GM20431 (cell line): ENCODE data around the gene CNOT1.

Experiments used
- in situ Hi-C: fragments of 300-500 bp; cut with MseI, MboI; formaldehyde crosslinking; loops from one replicate; pipeline ENCODE4 v1.15.0; 2020; ENCODE audit warnings: low sequenced_read_pairs; ENCODE audit not compliant: unreplicated experiment

The CNOT1 gene

DNA sequence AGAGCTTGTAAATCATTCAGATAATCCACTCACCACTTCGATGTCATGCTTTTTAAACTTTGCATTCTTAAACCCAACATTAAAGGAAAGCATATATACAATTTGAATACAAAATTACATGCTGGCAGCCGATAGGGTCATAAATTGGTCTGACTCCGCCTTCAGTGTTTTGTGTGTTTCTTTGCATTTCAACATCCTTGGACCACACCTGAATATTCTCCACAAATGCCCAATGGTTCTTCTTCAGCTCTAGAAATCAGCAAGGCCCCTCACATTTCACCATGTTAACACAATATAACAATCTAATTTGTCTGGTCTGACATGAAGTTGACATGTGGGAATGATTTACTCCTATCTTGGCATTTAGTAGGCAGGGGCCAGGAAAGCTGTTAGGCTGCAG is 97.2 kb downstream of the CNOT1 start:
- in situ Hi-C loops: no loop called here

DNA sequence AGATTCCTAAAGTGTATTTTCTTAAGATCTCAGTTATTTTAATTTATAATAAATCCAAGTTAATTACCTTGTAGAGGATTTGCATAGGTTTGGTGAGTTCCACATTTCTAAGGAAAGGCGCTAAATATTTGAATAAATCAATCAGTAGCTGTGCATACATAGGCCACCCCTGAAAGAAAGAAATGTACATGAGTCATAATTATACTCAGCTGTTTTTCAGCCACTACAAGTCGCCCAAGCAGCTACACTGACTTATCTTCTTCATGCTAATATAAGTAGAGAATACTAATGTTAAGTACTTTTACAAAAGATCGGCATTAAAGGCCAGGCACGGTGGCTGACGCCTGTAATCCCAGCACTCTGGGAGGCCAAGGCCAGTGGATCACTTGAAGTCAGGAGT is 99.4 kb downstream of the CNOT1 start:
- in situ Hi-C loops: no loop called here

GRCh38 chr16:58519707-58520106 is 109.9 kb downstream of the CNOT1 start:
- in situ Hi-C loops: no loop called here

DNA sequence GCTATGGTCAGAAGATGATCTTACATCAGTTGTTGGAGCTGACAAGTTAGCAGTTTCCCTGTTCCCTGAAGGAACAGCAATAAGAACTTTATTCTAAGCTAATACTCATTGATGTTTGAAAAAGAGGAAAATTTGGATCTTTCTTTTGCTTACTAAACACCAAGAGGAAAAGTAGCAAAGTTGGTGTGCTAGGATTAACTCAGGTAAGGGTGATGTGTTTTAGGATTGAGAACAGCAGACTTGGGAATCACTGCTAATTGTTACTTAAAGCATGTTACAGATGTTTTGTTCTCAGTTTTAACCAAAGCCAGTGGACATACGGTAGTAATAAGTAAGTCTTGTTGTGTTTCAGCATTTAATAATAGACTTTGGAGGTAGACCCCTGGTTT is 110.7 kb downstream of the CNOT1 start:
- in situ Hi-C loops: no loop called here

- in situ Hi-C loops: no loop called here
These were observed 111.3 kb downstream of the CNOT1 start for GRCh38 chr16:58518083-58518979.

DNA sequence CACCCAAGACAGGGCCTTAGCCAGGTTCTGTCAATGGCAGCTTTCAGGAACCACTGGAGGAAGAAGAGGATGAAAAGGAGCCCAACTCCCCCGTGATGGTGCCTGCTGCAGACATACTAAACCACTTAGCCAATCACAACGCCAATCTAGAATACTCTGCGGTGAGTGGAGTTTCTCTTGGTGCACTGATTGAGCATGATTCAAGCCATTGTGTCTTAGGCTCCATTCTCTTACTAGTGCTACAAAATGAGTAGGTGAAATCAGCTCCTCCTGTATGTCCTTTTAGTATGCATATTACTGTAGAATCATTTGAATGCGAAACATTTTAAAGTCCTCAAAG is 112.9 kb downstream of the CNOT1 start:
- in situ Hi-C loops: no loop called here

GRCh38 chr16:58515871-58516767 is 113.5 kb downstream of the CNOT1 start:
- in situ Hi-C loops: no loop called here

DNA sequence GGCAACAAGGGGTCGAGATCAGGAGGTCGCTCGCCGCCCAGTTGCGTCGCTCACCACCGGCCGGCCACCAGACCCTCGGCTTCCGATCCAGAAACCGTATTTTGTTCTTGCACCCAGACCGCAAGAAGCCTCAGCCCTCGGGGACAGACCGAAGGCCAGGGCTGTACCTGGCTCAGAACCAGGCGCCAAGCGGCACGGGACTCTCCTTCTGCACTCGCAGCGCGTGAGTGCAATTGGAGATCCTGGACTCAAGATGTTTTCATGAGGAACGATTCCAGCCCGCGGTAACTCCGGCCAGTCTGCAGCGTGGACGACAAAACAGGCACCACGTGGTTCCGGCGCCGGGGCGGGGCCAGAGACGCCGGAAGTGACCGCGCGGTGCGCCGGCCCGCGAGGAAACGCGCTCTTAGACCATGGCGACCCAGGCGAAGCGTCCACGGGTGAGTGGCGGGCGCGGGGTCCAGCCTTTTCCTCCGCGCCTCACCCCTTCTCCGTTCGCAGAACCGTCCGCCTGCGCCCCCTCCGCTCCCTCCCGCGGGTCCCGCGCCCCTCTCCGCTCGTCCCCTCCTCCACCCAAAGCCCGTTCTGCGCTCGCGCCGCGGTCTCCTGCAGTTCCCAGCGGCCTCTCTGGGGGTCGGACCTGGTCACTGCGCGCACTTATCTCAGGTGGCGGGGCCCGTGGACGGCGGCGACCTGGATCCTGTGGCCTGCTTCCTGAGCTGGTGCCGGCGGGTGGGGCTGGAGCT is 114.3 kb downstream of the CNOT1 start, which contains the start of gene SETD6:
SETD6 (plus strand) TSS at position 393 of the 746 bp plus-strand sequence; CDS start at position 414, 21 bp downstream.
- in situ Hi-C loops: no loop called here

DNA sequence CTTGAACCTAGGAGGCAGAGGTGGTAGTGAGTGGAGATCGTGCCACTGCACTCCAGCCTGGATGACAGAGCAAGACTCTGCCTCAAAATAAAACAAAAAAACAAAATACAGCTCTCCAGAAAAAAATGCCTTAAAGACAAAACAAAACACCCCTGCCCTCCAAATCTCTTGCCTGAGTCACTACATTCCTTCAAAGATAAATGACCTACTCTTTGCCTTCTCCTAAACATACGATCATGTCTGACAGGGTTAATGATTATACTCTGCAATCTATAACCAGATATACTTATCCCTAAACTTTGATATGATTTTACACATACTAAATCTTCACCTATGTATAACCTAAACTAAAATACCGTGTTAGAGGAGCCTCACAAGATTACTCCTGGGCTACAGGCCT is 115.8 kb downstream of the CNOT1 start:
- in situ Hi-C loops: no loop called here

DNA sequence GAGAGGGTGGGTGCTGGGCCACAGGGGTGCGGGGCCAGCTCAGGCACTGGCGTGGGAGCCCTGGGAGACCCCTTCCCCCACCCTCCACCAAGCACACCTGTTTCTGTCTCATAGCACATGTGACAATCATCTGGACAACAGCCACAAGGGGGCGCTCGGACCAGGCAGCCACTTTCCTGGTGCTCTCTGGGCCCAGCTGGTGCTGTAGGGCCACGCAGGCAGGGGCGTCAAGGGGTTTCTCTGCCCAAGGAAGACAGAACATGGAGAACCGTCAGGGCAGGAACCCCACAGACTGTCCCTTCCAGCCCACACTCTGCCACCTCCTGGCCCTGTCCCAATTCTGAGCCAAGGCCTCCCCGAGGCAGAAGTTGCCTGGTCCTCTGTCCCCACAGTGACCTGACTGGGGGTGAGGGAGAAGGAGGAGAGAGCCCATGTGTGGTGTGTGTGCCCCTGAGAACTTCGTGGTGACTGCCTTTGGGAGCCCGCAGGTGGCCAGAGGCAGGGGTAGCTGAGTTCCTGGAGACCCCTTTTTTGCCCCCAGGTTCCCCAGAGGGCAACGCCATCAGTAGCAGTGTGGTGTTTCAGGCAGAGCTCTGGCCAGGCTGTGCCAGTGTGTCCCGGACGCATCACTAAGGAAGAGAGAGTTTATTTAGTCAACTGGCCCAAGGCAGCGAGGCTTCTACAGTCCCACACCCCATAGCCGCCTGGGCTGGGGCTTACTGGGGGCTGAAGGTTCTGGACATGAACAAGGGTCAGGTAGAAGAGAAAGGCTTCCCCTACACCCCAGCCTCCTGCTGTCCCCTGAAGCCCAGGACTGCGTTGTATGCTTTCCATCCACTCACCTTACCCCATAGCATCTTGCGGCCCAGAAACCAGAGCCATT is 117.5 kb downstream of the CNOT1 start:
- in situ Hi-C loops: no loop called here

DNA sequence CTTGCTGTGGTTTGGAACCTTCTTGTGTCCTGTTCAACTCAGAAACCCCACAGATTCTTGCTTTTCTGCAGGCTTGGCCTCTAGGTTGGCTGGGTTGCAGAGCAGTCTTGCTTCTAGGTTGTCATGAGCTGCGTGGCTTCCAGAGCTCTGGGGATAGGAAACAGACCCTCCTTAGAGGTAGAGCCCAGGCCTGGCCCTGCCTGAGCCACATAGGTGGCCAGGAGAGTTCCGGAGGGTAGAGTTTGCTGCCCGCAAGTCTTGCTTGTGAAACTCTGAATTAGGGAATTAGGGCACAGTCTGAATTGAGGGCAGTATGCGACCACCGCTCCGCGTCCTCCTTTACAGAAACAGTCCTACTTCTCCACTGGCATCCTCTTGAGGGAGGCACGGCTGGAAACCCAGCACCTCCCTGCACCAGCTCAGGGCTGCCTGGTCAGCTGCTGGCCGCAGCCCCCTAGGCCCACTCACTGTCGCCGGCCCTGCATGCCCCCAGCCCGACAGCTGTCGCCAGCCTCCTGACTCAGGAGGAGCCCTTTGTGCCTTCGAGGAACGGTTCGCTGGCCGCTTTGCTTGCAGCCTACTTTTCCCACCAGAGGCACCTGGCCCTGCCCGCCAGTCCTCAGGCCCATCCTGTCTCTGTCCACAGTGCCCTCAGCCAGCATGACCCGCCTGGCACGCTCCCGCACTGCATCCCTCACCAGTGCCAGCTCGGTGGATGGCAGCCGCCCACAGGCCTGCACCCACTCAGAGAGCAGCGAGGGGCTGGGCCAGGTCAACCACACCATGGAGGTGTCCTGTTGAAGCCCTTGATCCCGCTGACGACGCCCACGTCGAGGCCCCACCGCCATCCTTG is 118.6 kb downstream of the CNOT1 start:
- in situ Hi-C loops: no loop called here

DNA sequence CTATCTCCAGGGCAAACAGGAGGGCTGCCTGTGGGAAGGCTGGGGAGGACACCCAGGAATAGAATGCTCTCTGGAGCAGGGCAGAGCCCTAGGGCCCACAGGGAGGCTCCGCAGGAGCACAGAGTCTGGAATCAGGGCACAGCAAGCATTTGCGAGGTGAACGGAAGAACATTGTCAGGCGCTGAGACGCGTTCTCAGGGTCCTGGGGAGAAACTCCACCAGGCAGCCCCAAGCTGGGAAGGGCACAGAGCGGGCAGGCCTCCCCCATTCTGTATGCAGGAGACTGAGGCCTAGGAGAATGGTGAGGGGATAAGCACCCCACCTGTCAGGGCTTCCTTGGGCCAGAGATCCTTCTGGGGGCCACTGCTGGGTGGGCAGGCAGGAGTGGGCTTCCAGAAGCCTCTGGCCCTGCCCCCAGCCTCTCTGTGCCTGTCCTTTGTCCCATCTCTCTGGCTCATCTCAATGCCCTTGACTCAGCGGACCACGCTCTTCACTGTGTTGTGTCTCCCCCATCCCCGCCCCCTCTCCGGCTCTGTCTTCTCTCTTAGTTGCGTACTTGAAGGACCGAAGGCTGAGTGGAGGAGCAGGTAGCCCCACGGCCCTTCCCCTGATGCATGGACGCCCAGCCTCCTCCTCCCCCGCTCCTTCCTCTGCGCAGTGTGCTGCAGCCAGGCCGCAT is 119.4 kb downstream of the CNOT1 start:
- in situ Hi-C loops: no loop called here

GRCh38 chr16:58509256-58510096 is 120.2 kb downstream of the CNOT1 start:
- in situ Hi-C loops: no loop called here

DNA sequence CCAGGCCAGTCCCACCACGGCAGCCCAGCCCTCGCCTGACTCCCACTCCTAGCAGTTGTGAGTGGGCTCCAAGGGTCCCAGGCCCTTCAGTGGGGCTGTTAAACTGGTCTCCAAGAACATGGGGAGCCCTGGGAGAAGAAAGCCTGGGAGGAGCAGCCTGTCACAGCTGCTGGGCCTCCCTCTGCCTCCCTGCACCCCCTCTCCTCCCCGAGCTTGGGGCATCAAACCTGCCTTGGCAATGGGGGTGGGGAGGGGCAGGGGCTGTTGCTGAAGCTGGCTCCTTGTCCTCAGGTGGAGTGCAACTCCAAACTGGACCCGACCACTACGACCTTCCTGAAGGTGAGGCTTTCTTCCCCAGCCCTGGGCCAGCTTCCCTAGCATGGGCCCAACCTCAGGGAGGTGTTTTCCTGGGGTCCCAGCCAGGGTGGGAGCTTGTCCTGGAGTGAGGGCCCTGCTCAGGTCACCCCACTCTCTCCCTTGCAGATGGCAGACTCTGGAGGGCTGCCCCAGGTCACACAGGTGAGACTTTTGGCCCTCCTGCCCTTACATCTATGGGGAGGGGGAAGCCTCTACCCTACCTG is 120.9 kb downstream of the CNOT1 start:
- in situ Hi-C loops: no loop called here

GRCh38 chr16:58507963-58508670 is 121.5 kb downstream of the CNOT1 start:
- in situ Hi-C loops: no loop called here
